Keratinocyte (primary cell): ENCODE data around the gene USE1. TPM values are rescaled to one million over a fixed set of nuclear protein-coding genes. Genes with fewer than 3 reads are reported as not detected.

Source experiments
- DNase-seq: peaks from one replicate; pipeline ENCODE4 v3.0.0-alpha.2; 2011; ENCODE audit warnings: low read depth, missing footprints, low spot score
- FAIRE-seq: peaks from 2 replicates; lab custom pipeline; 2011; peaks lifted over from hg19 to GRCh38; lab: Jason Lieb, UNC
- H2AFZ ChIP-seq: 2 replicates; pipeline ENCODE4 v1.6.0; 2012; ENCODE audit warnings: low read length, control low read depth, inconsistent platforms; ENCODE audit not compliant: control insufficient read depth
- H3K27ac ChIP-seq: 2 replicates; pipeline ENCODE4 v1.5.1; 2011; ENCODE audit warnings: low read length; ENCODE audit not compliant: control insufficient read depth, insufficient read depth
- H3K27me3 ChIP-seq: 3 replicates; pipeline ENCODE4 v1.6.0; 2011; ENCODE audit warnings: low read length; ENCODE audit not compliant: control insufficient read depth, insufficient read depth; ENCODE audit errors: extremely low read depth
- H3K36me3 ChIP-seq, 2 experiments: 2 replicates in 1 of 2; 3 replicates in 1 of 2; pipeline ENCODE4 v1.5.1; 2011; ENCODE audit warnings: low read length in 2 of 2, mild to moderate bottlenecking in 1 of 2; ENCODE audit not compliant: control insufficient read depth in 2 of 2, insufficient read depth in 2 of 2; ENCODE audit errors: extremely low read depth in 1 of 2
- H3K4me1 ChIP-seq: 3 replicates; pipeline ENCODE4 v1.5.1; 2011; ENCODE audit warnings: low read length; ENCODE audit not compliant: control insufficient read depth, insufficient read depth; ENCODE audit errors: extremely low read depth
- H3K4me2 ChIP-seq: 3 replicates; pipeline ENCODE4 v1.6.0; 2011; ENCODE audit warnings: low read depth, low read length; ENCODE audit not compliant: control insufficient read depth, insufficient read depth; ENCODE audit errors: extremely low read depth
- H3K4me3 ChIP-seq, 3 experiments: fragments of 200-600 bp in 1 of 3; sonication (generic) in 1 of 3; 2 replicates in 2 of 3; 3 replicates in 1 of 3; pipeline ENCODE4 v1.5.1; 2011 to 2016; ENCODE audit warnings: low read length in 3 of 3, mild to moderate bottlenecking in 3 of 3, control low read depth in 2 of 3, inconsistent platforms in 1 of 3, low read depth in 1 of 3, mixed read lengths in 1 of 3, mixed run types in 1 of 3, moderate library complexity in 1 of 3; ENCODE audit not compliant: control insufficient read depth in 2 of 3, insufficient read depth in 2 of 3; ENCODE audit errors: extremely low read depth in 1 of 3
- H3K79me2 ChIP-seq: 2 replicates; pipeline ENCODE4 v1.6.0; 2012; ENCODE audit warnings: low read length; ENCODE audit not compliant: control insufficient read depth, insufficient read depth
- H3K9ac ChIP-seq: 3 replicates; pipeline ENCODE4 v1.6.0; 2011; ENCODE audit warnings: low read length; ENCODE audit not compliant: control insufficient read depth, insufficient read depth; ENCODE audit errors: extremely low read depth
- H3K9me1 ChIP-seq: 3 replicates; pipeline ENCODE4 v1.6.0; 2011; ENCODE audit warnings: low read length; ENCODE audit not compliant: control insufficient read depth, insufficient read depth; ENCODE audit errors: extremely low read depth
- H3K9me3 ChIP-seq: 2 replicates; pipeline ENCODE4 v1.5.1; 2012; ENCODE audit warnings: low read depth, low read length; ENCODE audit not compliant: control insufficient read depth
- H4K20me1 ChIP-seq: 3 replicates; pipeline ENCODE4 v1.6.0; 2011; ENCODE audit warnings: low read length; ENCODE audit not compliant: control insufficient read depth, insufficient read depth; ENCODE audit errors: extremely low read depth
- CTCF ChIP-seq, 3 experiments: IDR thresholded peaks in 1 of 3; conservative IDR thresholded peaks in 1 of 3; optimal IDR thresholded peaks in 1 of 3; 2 replicates in 2 of 3; 3 replicates in 1 of 3; pipeline versions ENCODE3 to v1.5.1; 2011; ENCODE audit warnings: low read length in 3 of 3, mild to moderate bottlenecking in 3 of 3, moderate library complexity in 2 of 3, control low read depth in 1 of 3, inconsistent platforms in 1 of 3; ENCODE audit not compliant: insufficient read depth in 2 of 3; ENCODE audit errors: extremely low read depth in 1 of 3
- EZH2 ChIP-seq: IDR thresholded peaks from one replicate; pipeline ENCODE4 v1.6.1; 2012; ENCODE audit warnings: inconsistent platforms, mild to moderate bottlenecking, low read length, moderate library complexity
- dilution Hi-C: fragments of 300-500 bp; cut with MboI; formaldehyde crosslinking; loops from one replicate; pipeline ENCODE4 v1.7.0; 2020; ENCODE audit warnings: low sequenced_read_pairs; ENCODE audit not compliant: extremely low pct_ligation_motif_present
- polyA plus RNA-seq, 5 experiments: library from polyadenylated mRNA; depleted of rRNA in 3 of 5; stranded (reverse) in 3 of 5; stranded (forward) in 1 of 5; unstranded in 1 of 5; fragments of >200 nt; gene quantifications; 1 replicate in 1 of 5; 2 replicates in 3 of 5; 3 replicates in 1 of 5; pipeline versions ENCODE4 v1.2.1 to v1.2.3, GENCODE V29; 2011 to 2012; ENCODE audit warnings: missing spikeins in 2 of 5, low read depth in 1 of 5, low replicate concordance in 1 of 5

The USE1 gene
- polyA plus RNA-seq, 1 donor (not counting 4 experiments of a cell fraction or from before 2014, with no cell fraction given) = 18.0 TPM

- H3K9ac ChIP-seq = no peak overlapping the region
- H3K4me3 ChIP-seq = no peak overlapping the region
- no peak overlapping the region for H3K27ac ChIP-seq
- no peak overlapping the region for H3K4me2 ChIP-seq
- H3K9me3 ChIP-seq = peaks cover 5% of the 10 kb centered on the region
- H3K9me1 ChIP-seq = no peaks in the 10 kb centered on the region
- TF ChIP-seq EZH2 (no peak), CTCF (optimal IDR thresholded peaks at IDR 0.05 in 1 of 3, IDR thresholded peaks at IDR 0.05 in 1 of 3, conservative IDR thresholded peaks at IDR 0.05 in 1 of 3; ENCODE audit: extremely low read depth in 1 of 3, insufficient read depth in 2 of 3, low read length in 3 of 3) (no peak)
- H2AFZ ChIP-seq = no peak overlapping the region
- H3K36me3 ChIP-seq = no peaks in the 10 kb centered on the region
- no peaks in the 10 kb centered on the region for H3K27me3 ChIP-seq
- no peaks in the 10 kb centered on the region for H4K20me1 ChIP-seq
- no peak for FAIRE-seq
- no peaks in the 10 kb centered on the region for H3K79me2 ChIP-seq
- no peak for DNase-seq
- no peaks in the 10 kb centered on the region for H3K4me1 ChIP-seq
- dilution Hi-C loops = no loop called here
Measured at GRCh38 chr19:17259934-17260333, 44.8 kb downstream of the USE1 start.

GRCh38 chr19:17260842-17261325 lies 45.7 kb downstream of the USE1 start:
- peak; percentile 73 for FAIRE-seq
- H3K9ac ChIP-seq = no peak overlapping the region
- no peaks in the 10 kb centered on the region for H3K27me3 ChIP-seq

More at GRCh38 chr19:17260842-17261325, 45.7 kb downstream of the USE1 start:
- no peaks in the 10 kb centered on the region for H3K9me1 ChIP-seq
- H3K9me3 ChIP-seq = peaks cover 5% of the 10 kb centered on the region
- H4K20me1 ChIP-seq = no peaks in the 10 kb centered on the region
- TF ChIP-seq CTCF (optimal IDR thresholded peaks at IDR 0.05 in 1 of 3, IDR thresholded peaks at IDR 0.05 in 1 of 3, conservative IDR thresholded peaks at IDR 0.05 in 1 of 3; ENCODE audit: extremely low read depth in 1 of 3, insufficient read depth in 2 of 3, low read length in 3 of 3) = peak; percentile 95 to 98 (median 98)
- TF ChIP-seq EZH2 = no peak
- no peaks in the 10 kb centered on the region for H3K79me2 ChIP-seq
- no peak overlapping the region for H3K27ac ChIP-seq
- H2AFZ ChIP-seq = peak overlapping the region; percentile 75
- H3K4me2 ChIP-seq = no peak overlapping the region
- no peak overlapping the region for H3K4me3 ChIP-seq
- no peaks in the 10 kb centered on the region for H3K36me3 ChIP-seq
- no peaks in the 10 kb centered on the region for H3K4me1 ChIP-seq
- peak; percentile 49 for DNase-seq
- dilution Hi-C loops = no loop called here
